HG03159 (cell line): ENCODE data around the gene NOL9.
"Not testable (repeated sequence)": the region's sequence is repeated elsewhere in the genome, so short reads cannot be mapped to it uniquely, and the experiment has no call there.

Experiments
- ATAC-seq: cut with Tn5 transposase; IDR thresholded peaks from one replicate; pipeline ENCODE4 v1.9.1; 2021; ENCODE audit warnings: mild to moderate bottlenecking, moderate library complexity; ENCODE audit not compliant: unreplicated experiment

NOL9 gene

GRCh38 chr1:6554031-6554906 lies at the start of gene NOL9:
NOL9 (minus strand) TSS chr1:6554513; CDS start chr1:6554502, 11 bp downstream.
- ATAC-seq: peak; percentile 89

GRCh38 chr1:6603238-6603914 lies 49.1 kb upstream of the NOL9 start:
- peak; percentile 32 for ATAC-seq

- ATAC-seq: peak; percentile 46
These were observed 48.4 kb upstream of the NOL9 start, which contains the start of gene KLHL21 for GRCh38 chr1:6602669-6603237. KLHL21 (minus strand) TSS chr1:6602869; CDS start chr1:6602817, 52 bp downstream.

GRCh38 chr1:6601923-6602668 lies 47.8 kb upstream of the NOL9 start:
- peak; percentile 35 for ATAC-seq

GRCh38 chr1:6601049-6601922 lies 47.0 kb upstream of the NOL9 start:
- ATAC-seq: peak; percentile 30

GRCh38 chr1:6600410-6601048 lies 46.2 kb upstream of the NOL9 start:
- no peak for ATAC-seq

- not testable (repeated sequence) for ATAC-seq
These were observed 45.7 kb upstream of the NOL9 start for GRCh38 chr1:6599991-6600390.

- no peak for ATAC-seq
These were observed 45.0 kb upstream of the NOL9 start for GRCh38 chr1:6599141-6599975.

- no peak for ATAC-seq
These were observed 43.4 kb upstream of the NOL9 start for GRCh38 chr1:6597777-6598131.

- no peak for ATAC-seq
These were observed 42.8 kb upstream of the NOL9 start for GRCh38 chr1:6596886-6597776.

GRCh38 chr1:6596351-6596750 lies 42.0 kb upstream of the NOL9 start:
- ATAC-seq: no peak

- ATAC-seq: no peak
These were observed 40.8 kb upstream of the NOL9 start for GRCh38 chr1:6594977-6595740.

- ATAC-seq: no peak
These were observed 39.5 kb upstream of the NOL9 start for GRCh38 chr1:6593810-6594209.

GRCh38 chr1:6592865-6593593 lies 38.7 kb upstream of the NOL9 start:
- no peak for ATAC-seq

- no peak for ATAC-seq
These were observed 38.1 kb upstream of the NOL9 start for GRCh38 chr1:6592441-6592840.

- ATAC-seq: no peak
These were observed 37.3 kb upstream of the NOL9 start for GRCh38 chr1:6591644-6592043.
